PC-3 (cell line): ENCODE data around the gene TEX28. TPM values are rescaled to one million over a fixed set of nuclear protein-coding genes. Genes with fewer than 3 reads are reported as not detected.

Source experiments
- ATAC-seq: fragments of 200-7000 bp; cut with Tn5 transposase; 2 replicates; pipeline ENCODE4 v1.9.1; 2020; ENCODE audit warnings: mild to moderate bottlenecking, moderate library complexity
- BruUV-seq: library from RNA; stranded (reverse); fragments of 400-500 nt; replicated peaks from 2 replicates; lab custom pipeline; 2021; lab: Mats Ljungman, UMichigan
- CTCF ChIA-PET: fragments of 300-600 bp; sonication (Branson Sonifier 250); formaldehyde crosslinking; loops from one replicate; lab custom pipeline; 2022; ENCODE audit warnings: antibody characterized with exemption; lab: Charles Lee
- POLR2A ChIA-PET: fragments of 300-600 bp; sonication (Branson Sonifier 250); formaldehyde crosslinking; loops from one replicate; lab custom pipeline; 2022; ENCODE audit warnings: antibody characterized with exemption; ENCODE audit not compliant: unreplicated experiment; lab: Charles Lee
- DNase-seq: peaks from one replicate; pipeline ENCODE4 v3.0.0-alpha.2; 2015
- H2AFZ ChIP-seq: fragments of 300-600 bp; sonication (generic); 2 replicates; pipeline ENCODE4 v1.6.0; 2016; ENCODE audit warnings: antibody characterized with exemption, low read length
- H3F3A ChIP-seq: fragments of 300-600 bp; sonication (generic); one replicate; pipeline ENCODE4 v1.6.0; 2017; ENCODE audit warnings: antibody characterized with exemption, low read length, control low read depth, mild to moderate bottlenecking; ENCODE audit not compliant: unreplicated experiment
- H3K27ac ChIP-seq: fragments of 300-600 bp; sonication (generic); 2 replicates; pipeline ENCODE4 v1.5.1; 2016; ENCODE audit warnings: mild to moderate bottlenecking, low read length
- H3K27me3 ChIP-seq: fragments of 300-600 bp; sonication (generic); 2 replicates; pipeline ENCODE4 v1.6.1; 2016; ENCODE audit warnings: low read length, mixed read lengths
- H3K36me3 ChIP-seq: fragments of 300-600 bp; sonication (generic); 2 replicates; pipeline ENCODE4 v1.6.1; 2016; ENCODE audit warnings: low read depth, mixed run types, low read length, mixed read lengths
- H3K4me1 ChIP-seq: fragments of 300-600 bp; sonication (generic); 2 replicates; pipeline ENCODE4 v1.5.1; 2016; ENCODE audit warnings: low read length; ENCODE audit not compliant: insufficient read depth
- H3K4me2 ChIP-seq: fragments of 300-600 bp; sonication (generic); 2 replicates; pipeline ENCODE4 v1.6.0; 2016; ENCODE audit warnings: low read length
- H3K4me3 ChIP-seq: fragments of 300-600 bp; sonication (generic); 2 replicates; pipeline ENCODE4 v1.5.1; 2016; ENCODE audit warnings: mild to moderate bottlenecking, low read length, mixed read lengths
- H3K79me2 ChIP-seq: fragments of 300-600 bp; sonication (generic); 2 replicates; pipeline ENCODE4 v1.6.1; 2017; ENCODE audit warnings: low read length, mixed read lengths
- H3K9ac ChIP-seq: fragments of 300-600 bp; sonication (generic); 2 replicates; pipeline ENCODE4 v1.6.0; 2016; ENCODE audit warnings: mild to moderate bottlenecking, low read length
- H3K9me2 ChIP-seq: fragments of 300-600 bp; sonication (generic); replicated peaks from 2 replicates; pipeline ENCODE4 v1.6.1; 2016; ENCODE audit warnings: mixed run types, low read length, mixed read lengths
- H3K9me3 ChIP-seq: fragments of 300-600 bp; sonication (generic); 2 replicates; pipeline ENCODE4 v1.6.1; 2016; ENCODE audit warnings: low read length, mixed read lengths
- H4K20me1 ChIP-seq: fragments of 300-600 bp; sonication (generic); 2 replicates; pipeline ENCODE4 v1.6.1; 2016; ENCODE audit warnings: low read length, mixed read lengths
- CTCF ChIP-seq: fragments of 300-600 bp; sonication (generic); conservative IDR thresholded peaks from 2 replicates; pipeline ENCODE4 v1.5.1; 2017; ENCODE audit warnings: antibody characterized with exemption, low read depth, mild to moderate bottlenecking, low read length
- EZH2 ChIP-seq: fragments of 300-600 bp; sonication (generic); IDR thresholded peaks from one replicate; pipeline ENCODE4 v1.6.1; 2017; ENCODE audit warnings: antibody characterized with exemption, mild to moderate bottlenecking, low read length; ENCODE audit not compliant: unreplicated experiment
- EZH2phosphoT487 ChIP-seq: fragments of 300-600 bp; sonication (generic); IDR thresholded peaks from 2 replicates; pipeline ENCODE4 v1.6.1; 2018; ENCODE audit warnings: mild to moderate bottlenecking, antibody characterized with exemption, low read length, borderline replicate concordance
- intact Hi-C: fragments of 100-400 bp; cut with micrococcal nuclease; formaldehyde crosslinking; loops from 2 replicates; pipeline ENCODE4 v1.9.0; 2023
- total RNA-seq: library from RNA; depleted of rRNA; stranded (reverse); fragments of >200 nt; gene quantifications from 2 replicates; pipeline ENCODE4 v1.2.3, GENCODE V29; 2014

TEX28 gene
- total RNA-seq, 1 experiment from 2014 or later: 0.11 TPM

GRCh38 chrX:154332561-154332960, 37.6 kb upstream of the TEX28 start:
- ATAC-seq (no peak), DNase-seq (no peak)
- CTCF ChIA-PET: no interaction called here
- intact Hi-C loops: no loop called here
- Histone ChIP-seq H3K9me2 (no peaks in the 10 kb centered on the region), H2AFZ (no peak overlapping the region), H3K79me2 (no peaks in the 10 kb centered on the region), H3F3A (no peaks in the 10 kb centered on the region), H3K27me3 (no peaks in the 10 kb centered on the region), H3K9me3 (no peaks in the 10 kb centered on the region), H3K4me1 (no peaks in the 10 kb centered on the region), H4K20me1 (no peaks in the 10 kb centered on the region), H3K27ac (no peak overlapping the region), H3K4me3 (no peak overlapping the region), H3K4me2 (no peak overlapping the region), H3K36me3 (no peaks in the 10 kb centered on the region), H3K9ac (no peak overlapping the region)
- POLR2A ChIA-PET: no interaction called here
- BruUV-seq: no TSS peak
- TF ChIP-seq EZH2 (no peak), CTCF (no peak), EZH2phosphoT487 (no peak)

- Histone ChIP-seq H3K4me1 (no peaks in the 10 kb centered on the region), H3K9ac (no peak overlapping the region), H2AFZ (no peak overlapping the region), H3K27me3 (peaks cover 29% of the 10 kb centered on the region), H3K9me2 (no peaks in the 10 kb centered on the region), H3K4me3 (no peak overlapping the region), H3K4me2 (no peak overlapping the region), H3K9me3 (no peaks in the 10 kb centered on the region), H3F3A (no peaks in the 10 kb centered on the region), H3K79me2 (no peaks in the 10 kb centered on the region), H4K20me1 (no peaks in the 10 kb centered on the region), H3K27ac (no peak overlapping the region), H3K36me3 (no peaks in the 10 kb centered on the region)
- intact Hi-C loops: no loop called here
- no TSS peak for BruUV-seq
- no peak for TF ChIP-seq CTCF
- TF ChIP-seq EZH2: no peak
- no peak for TF ChIP-seq EZH2phosphoT487
- POLR2A ChIA-PET: no interaction called here
- no peak for DNase-seq
- ATAC-seq: no peak
- CTCF ChIA-PET: no interaction called here
Measured at GRCh38 chrX:154329294-154329693, 34.4 kb upstream of the TEX28 start.

- TF ChIP-seq CTCF (no peak), EZH2 (no peak), EZH2phosphoT487 (no peak)
- no peaks in the 10 kb centered on the region for H4K20me1 ChIP-seq
- no peaks in the 10 kb centered on the region for H3F3A ChIP-seq
- H3K27ac ChIP-seq: no peak overlapping the region
- no peak overlapping the region for H3K4me2 ChIP-seq
- no peaks in the 10 kb centered on the region for H3K9me2 ChIP-seq
- no peaks in the 10 kb centered on the region for H3K36me3 ChIP-seq
- POLR2A ChIA-PET: no interaction called here
- CTCF ChIA-PET: no interaction called here
- no peak overlapping the region for H2AFZ ChIP-seq
- no peaks in the 10 kb centered on the region for H3K9me3 ChIP-seq
- H3K79me2 ChIP-seq: no peaks in the 10 kb centered on the region
- DNase-seq (no peak), ATAC-seq (no peak)
- no peak overlapping the region for H3K4me3 ChIP-seq
- H3K27me3 ChIP-seq: peaks cover 35% of the 10 kb centered on the region
- intact Hi-C loops: no loop called here
- H3K9ac ChIP-seq: no peak overlapping the region
- BruUV-seq: no TSS peak
- no peaks in the 10 kb centered on the region for H3K4me1 ChIP-seq
Measured at GRCh38 chrX:154328646-154329045, 33.7 kb upstream of the TEX28 start.
